Brain microvascular endothelial cell (primary cell): ENCODE results near the gene SVIL.

ENCODE experiments used
- DNase-seq: peaks from one replicate; pipeline ENCODE4 v3.0.0-alpha.2; 2020
- H3K27ac ChIP-seq: fragments of 250-450 bp; sonication (Bioruptor Pico); 2 replicates; pipeline ENCODE4 v1.5.1; 2020; ENCODE audit warnings: mild to moderate bottlenecking, moderate library complexity
- H3K27me3 ChIP-seq: fragments of 250-450 bp; sonication (Bioruptor Pico); replicated peaks from 2 replicates; pipeline ENCODE4 v1.5.1; 2020; ENCODE audit warnings: mild to moderate bottlenecking
- H3K36me3 ChIP-seq: fragments of 250-450 bp; sonication (Bioruptor Pico); replicated peaks from 2 replicates; pipeline ENCODE4 v1.5.1; 2020; ENCODE audit warnings: mild to moderate bottlenecking
- H3K4me3 ChIP-seq: 2 replicates; pipeline ENCODE4 v1.5.1; 2011; ENCODE audit warnings: low read depth, mild to moderate bottlenecking, control low read depth, low read length, moderate library complexity
- in situ Hi-C: cut with HindIII; loops from 2 replicates; pipeline ENCODE4 v1.10.0; 2017; ENCODE audit warnings: low sequenced_read_pairs, low pct_ligation_motif_present
- TF ChIP-seq, protein P1 (sequence below): IDR thresholded peaks from 2 replicates; pipeline ENCODE4 v1.5.1; 2011; ENCODE audit warnings: low read depth, mild to moderate bottlenecking, moderate library complexity, low read length, control low read depth, inconsistent platforms; ENCODE audit errors: missing control alignments

SVIL gene

DNA sequence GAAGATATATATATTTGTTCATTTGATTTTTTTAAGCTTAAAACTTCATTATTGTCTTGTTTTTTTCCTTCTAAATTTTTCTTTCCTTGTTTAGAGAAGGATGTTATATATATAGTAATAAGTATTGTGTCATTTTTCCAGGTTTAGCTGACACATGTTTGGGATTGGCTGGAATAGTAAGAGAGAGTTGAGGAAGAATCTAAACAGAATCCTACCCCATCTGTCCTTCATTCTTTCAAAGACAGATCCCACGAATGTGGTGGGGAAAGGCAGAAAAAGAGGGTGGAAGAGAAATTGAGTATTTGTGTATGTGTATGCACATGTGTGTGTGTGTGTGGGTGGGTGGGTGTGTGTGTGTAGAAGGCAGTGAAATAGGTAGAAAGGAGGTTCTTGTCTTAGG is 132.4 kb downstream of the SVIL start:
- DNase-seq = no peak
- TF ChIP-seq, protein P1, sequence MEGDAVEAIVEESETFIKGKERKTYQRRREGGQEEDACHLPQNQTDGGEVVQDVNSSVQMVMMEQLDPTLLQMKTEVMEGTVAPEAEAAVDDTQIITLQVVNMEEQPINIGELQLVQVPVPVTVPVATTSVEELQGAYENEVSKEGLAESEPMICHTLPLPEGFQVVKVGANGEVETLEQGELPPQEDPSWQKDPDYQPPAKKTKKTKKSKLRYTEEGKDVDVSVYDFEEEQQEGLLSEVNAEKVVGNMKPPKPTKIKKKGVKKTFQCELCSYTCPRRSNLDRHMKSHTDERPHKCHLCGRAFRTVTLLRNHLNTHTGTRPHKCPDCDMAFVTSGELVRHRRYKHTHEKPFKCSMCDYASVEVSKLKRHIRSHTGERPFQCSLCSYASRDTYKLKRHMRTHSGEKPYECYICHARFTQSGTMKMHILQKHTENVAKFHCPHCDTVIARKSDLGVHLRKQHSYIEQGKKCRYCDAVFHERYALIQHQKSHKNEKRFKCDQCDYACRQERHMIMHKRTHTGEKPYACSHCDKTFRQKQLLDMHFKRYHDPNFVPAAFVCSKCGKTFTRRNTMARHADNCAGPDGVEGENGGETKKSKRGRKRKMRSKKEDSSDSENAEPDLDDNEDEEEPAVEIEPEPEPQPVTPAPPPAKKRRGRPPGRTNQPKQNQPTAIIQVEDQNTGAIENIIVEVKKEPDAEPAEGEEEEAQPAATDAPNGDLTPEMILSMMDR = no peak
- peaks cover 5% of the 10 kb centered on the region for H3K36me3 ChIP-seq
- H3K4me3 ChIP-seq = no peak overlapping the region
- H3K27ac ChIP-seq = no peak overlapping the region
- in situ Hi-C loops = no loop called here
- no peaks in the 10 kb centered on the region for H3K27me3 ChIP-seq

DNA sequence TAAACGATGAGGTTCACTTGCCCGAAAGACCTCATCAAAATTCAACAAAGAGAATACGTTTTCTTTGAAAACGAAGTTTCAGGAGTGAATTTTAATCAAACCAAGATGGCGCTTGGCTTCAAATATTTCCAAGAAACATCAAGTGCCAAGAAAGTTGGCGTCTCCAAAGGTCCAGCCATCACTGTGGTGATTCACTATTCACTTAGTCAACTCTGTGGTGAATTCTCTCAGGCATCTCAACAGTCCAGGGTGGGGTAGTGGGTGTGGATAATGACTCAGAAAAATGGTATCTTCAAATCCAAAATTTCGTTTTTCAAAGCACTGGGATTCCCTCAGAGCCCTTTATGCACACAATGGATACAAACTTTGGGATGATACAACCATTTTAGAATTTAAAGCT is 133.1 kb downstream of the SVIL start:
- TF ChIP-seq, protein P1 = no peak
- H3K4me3 ChIP-seq = no peak overlapping the region
- H3K36me3 ChIP-seq = peaks cover 5% of the 10 kb centered on the region
- peak overlapping the region; percentile 4 for H3K27ac ChIP-seq
- H3K27me3 ChIP-seq = no peaks in the 10 kb centered on the region
- DNase-seq = peak; percentile 89
- in situ Hi-C loops = no loop called here

DNA sequence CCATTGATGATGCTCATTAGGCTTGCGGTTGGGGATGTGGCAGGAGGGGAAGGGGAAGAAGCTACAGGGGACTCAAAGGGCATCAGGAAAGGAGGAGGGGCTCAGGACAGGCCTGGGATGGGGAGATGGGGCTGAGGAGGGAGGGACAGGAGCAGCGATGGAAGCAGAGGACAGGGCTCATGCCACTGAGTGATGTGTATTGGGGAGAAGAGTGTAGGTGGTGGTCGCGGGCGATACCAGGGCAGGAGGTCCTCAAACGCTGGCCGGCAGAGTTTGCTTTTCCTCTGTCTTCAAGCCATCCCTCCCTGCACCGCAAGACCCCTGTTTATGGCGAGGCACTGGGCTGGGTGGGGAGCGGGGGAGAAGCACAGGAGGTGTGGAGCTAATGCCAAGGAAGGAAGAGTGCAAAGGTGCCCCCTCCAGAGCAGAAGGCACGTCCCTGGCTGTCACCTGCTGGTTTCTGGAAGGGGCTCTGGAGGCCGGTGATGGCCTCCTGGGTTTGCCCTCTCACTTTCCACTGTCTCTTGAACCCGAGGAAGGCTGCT is 134.7 kb downstream of the SVIL start:
- TF ChIP-seq, protein P1 = no peak
- H3K27me3 ChIP-seq = no peaks in the 10 kb centered on the region
- no peak for DNase-seq
- H3K36me3 ChIP-seq = peaks cover 5% of the 10 kb centered on the region
- no peak overlapping the region for H3K4me3 ChIP-seq
- in situ Hi-C loops = no loop called here
- no peak overlapping the region for H3K27ac ChIP-seq

DNA sequence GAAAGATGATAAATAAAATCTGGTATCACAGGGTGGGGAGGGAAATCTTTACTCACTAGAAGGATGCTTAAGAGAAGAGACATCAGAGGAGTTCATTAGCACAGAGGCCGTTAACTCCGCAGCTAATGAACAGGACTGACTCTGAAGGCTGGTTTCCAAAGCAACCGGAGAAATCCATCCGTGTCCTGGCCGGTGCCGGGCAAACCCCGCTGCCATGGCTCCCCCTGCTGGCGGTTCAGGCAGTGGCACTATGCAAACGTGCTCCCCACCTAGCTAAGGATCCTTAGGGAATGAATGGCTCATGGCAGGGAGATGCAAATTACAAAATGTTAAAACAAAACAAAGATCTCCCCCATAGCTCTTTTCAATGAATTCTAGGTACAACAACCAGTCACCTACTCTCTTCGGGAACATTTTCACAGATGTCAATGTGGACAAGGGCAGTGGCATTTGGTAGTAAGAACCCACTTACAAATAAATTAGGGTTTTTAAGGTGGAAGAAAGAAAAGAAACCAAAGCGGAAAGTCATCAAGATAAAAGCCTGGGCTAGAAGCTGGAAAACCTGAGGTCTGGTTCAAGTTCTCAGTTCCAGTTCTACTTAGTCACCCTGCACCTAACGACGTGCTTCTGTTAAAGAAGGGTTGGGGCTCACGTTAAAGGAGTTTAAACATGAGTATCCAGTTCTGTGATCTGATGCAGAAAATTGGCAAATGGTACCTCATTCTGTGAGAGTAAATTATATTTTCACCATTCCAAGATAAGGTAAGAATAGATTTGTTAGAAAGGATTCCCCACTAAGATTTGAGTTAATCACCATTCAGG is 138.2 kb downstream of the SVIL start:
- Histone ChIP-seq H3K27ac (no peak overlapping the region), H3K27me3 (no peaks in the 10 kb centered on the region), H3K4me3 (no peak overlapping the region), H3K36me3 (peaks cover 11% of the 10 kb centered on the region)
- peak; percentile 57 for DNase-seq
- TF ChIP-seq, protein P1 = peak; percentile 99
- in situ Hi-C loops = no loop called here

DNA sequence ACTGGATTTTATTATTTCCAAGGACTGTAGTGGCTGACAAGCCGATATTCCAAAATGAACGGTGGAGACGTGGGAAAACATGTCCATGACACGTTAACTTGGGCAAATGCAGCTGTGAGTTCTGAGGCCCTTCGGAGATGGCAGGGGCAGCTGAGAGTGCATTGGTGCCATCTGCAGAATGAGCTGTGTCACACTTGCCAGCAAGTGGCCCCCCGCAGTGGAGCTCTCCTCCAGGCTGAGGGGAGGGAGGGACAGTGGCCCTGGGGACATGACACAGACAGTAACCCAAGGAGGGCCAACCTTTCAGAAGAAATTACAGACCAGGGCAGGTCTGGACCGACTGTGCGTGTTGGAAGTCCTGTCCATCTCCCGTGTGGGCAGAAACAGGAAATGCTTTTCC is 139.4 kb downstream of the SVIL start:
- H3K27ac ChIP-seq = no peak overlapping the region
- TF ChIP-seq, protein P1 = no peak
- no peaks in the 10 kb centered on the region for H3K27me3 ChIP-seq
- in situ Hi-C loops = no loop called here
- H3K36me3 ChIP-seq = peaks cover 16% of the 10 kb centered on the region
- no peak for DNase-seq
- H3K4me3 ChIP-seq = no peak overlapping the region
